HepG2 (cell line): ENCODE data around the gene CFAP300. TPM values are rescaled to one million over a fixed set of nuclear protein-coding genes. Genes with fewer than 3 reads are reported as not detected.

ENCODE experiments used
- ARID2 ChIP-seq: sonication (generic); formaldehyde crosslinking; IDR thresholded peaks from 2 replicates; pipeline ENCODE4 v1.8.1; 2022; ENCODE audit warnings: mild to moderate bottlenecking, missing genetic modification reagents, borderline replicate concordance
- CTCF ChIP-seq: sonication (generic); formaldehyde crosslinking; IDR thresholded peaks from 2 replicates; pipeline ENCODE4 v1.5.0; 2020; ENCODE audit warnings: mild to moderate bottlenecking, missing genetic modification reagents, moderate library complexity
- ELF3 ChIP-seq: IDR thresholded peaks from 2 replicates; pipeline ENCODE4 v1.6.1; 2016; ENCODE audit warnings: missing genetic modification reagents, missing compliant biosample characterization
- MIER3 ChIP-seq: IDR thresholded peaks from 2 replicates; pipeline ENCODE4 v1.6.1; 2016; ENCODE audit warnings: missing compliant biosample characterization, borderline replicate concordance
- NFIB ChIP-seq: sonication (generic); formaldehyde crosslinking; IDR thresholded peaks from 2 replicates; pipeline ENCODE4 v1.9.0; 2021; ENCODE audit warnings: missing genetic modification reagents, mild to moderate bottlenecking, borderline replicate concordance
- PHF8 ChIP-seq: sonication (generic); formaldehyde crosslinking; IDR thresholded peaks from 2 replicates; pipeline ENCODE4 v1.5.0; 2020; ENCODE audit warnings: missing genetic modification reagents
- PITX1 ChIP-seq: sonication (generic); formaldehyde crosslinking; IDR thresholded peaks from 2 replicates; pipeline ENCODE4 v1.5.1; 2020; ENCODE audit warnings: mild to moderate bottlenecking, missing genetic modification reagents
- ZBTB4 ChIP-seq: sonication (generic); formaldehyde crosslinking; IDR thresholded peaks from 2 replicates; pipeline ENCODE4 v1.4.0; 2020; ENCODE audit warnings: missing genetic modification reagents, mild to moderate bottlenecking, borderline replicate concordance
- ZNF263 ChIP-seq: sonication (generic); formaldehyde crosslinking; IDR thresholded peaks from 2 replicates; pipeline ENCODE4 v1.4.0; 2020; ENCODE audit warnings: missing genetic modification reagents
- ZNF431 ChIP-seq: sonication (generic); formaldehyde crosslinking; IDR thresholded peaks from 2 replicates; pipeline ENCODE4 v1.9.0; 2022; ENCODE audit warnings: missing genetic modification reagents, low read depth, mild to moderate bottlenecking, borderline replicate concordance
- ZNF614 ChIP-seq: IDR thresholded peaks from 2 replicates; pipeline ENCODE4 v1.6.1; 2018; ENCODE audit warnings: missing biosample characterization, missing genetic modification reagents, inconsistent platforms, borderline replicate concordance
- ZNF766 ChIP-seq: sonication (generic); formaldehyde crosslinking; IDR thresholded peaks from 2 replicates; pipeline ENCODE4 v1.5.0; 2020; ENCODE audit warnings: missing genetic modification reagents, borderline replicate concordance
- polyA plus RNA-seq, 8 experiments: library from polyadenylated mRNA; depleted of rRNA in 3 of 8; stranded (reverse) in 7 of 8; unstranded in 1 of 8; fragments of >200 nt; fragmentation: Illumina TruSeq in 4 of 8; extraction: Trizol in 4 of 8; gene quantifications; 2 replicates each; pipeline versions ENCODE4 v1.2.1 to v1.2.3, GENCODE V29; 2011 to 2016; ENCODE audit warnings: low read depth in 4 of 8, missing spikeins in 1 of 8, mixed read lengths in 1 of 8; ENCODE audit not compliant: insufficient read depth in 1 of 8
- total RNA-seq, 5 experiments: library from RNA; depleted of rRNA; stranded (reverse); fragments of >200 nt; fragmentation: Illumina TruSeq; extraction: Trizol; gene quantifications; 2 replicates each; pipeline ENCODE4 v1.2.3, GENCODE V29; 2016; ENCODE audit warnings: low read depth in 1 of 5
- TF ChIP-seq, protein P1 (sequence below): sonication (generic); formaldehyde crosslinking; IDR thresholded peaks from 2 replicates; pipeline ENCODE4 v1.4.0; 2020; ENCODE audit warnings: mild to moderate bottlenecking, missing genetic modification reagents, borderline replicate concordance
- TF ChIP-seq, protein P2 (sequence below): sonication (generic); formaldehyde crosslinking; IDR thresholded peaks from 2 replicates; pipeline ENCODE4 v1.9.0; 2021; ENCODE audit warnings: missing genetic modification reagents, borderline replicate concordance

The CFAP300 gene
- total and polyA plus RNA-seq, 2 of the 13 experiments (the other 11 are each of a cell fraction or from before 2014, with no cell fraction given) = not detected

DNA sequence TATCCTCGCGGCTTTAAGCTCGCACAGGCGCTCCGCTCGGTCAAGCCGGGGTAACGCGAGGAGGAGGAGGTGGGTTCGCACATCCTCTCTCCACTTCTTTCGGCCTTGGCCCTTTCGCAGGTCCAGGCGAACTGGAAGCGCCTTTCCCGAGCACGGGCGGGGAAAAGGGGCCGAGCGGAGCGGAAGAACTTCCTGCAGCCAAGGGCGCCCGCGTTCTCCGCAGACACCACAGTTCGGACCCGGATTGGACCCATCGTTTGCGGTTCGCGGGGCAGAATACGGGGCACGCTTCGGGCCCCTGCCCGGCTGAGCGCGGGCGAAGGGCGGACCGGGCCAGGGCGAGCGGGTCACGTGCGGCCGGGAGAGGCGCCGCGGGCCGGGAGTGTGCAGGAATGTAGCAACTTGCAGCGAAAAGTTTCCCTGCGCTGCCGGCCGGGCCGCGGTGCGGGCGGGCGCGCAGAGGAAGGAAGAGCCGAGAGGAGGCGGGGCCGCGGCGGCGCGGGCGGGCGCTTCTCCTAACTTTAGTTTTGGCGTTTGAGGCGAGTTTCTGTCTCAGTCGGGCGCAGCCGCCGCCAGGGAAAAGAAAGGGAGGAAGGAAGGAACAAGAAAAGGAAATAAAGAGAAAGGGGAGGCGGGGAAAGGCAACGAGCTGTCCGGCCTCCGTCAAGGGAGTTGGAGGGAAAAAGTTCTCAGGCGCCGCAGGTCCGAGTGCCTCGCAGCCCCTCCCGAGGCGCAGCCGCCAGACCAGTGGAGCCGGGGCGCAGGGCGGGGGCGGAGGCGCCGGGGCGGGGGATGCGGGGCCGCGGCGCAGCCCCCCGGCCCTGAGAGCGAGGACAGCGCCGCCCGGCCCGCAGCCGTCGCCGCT lies 62.9 kb downstream of the CFAP300 start, which contains the start of gene YAP1 (continued):
- TF ChIP-seq PHF8 (CRISPR knock-in tag) (peak; percentile 86), PITX1 (CRISPR knock-in tag) (0 out of 2 replicates have a peak, but pooled peaks have one; percentile 30), MIER3 (peak; percentile 52; the same call in 1 of the 2 replicates), ZNF431 (CRISPR knock-in tag) (no peak), ELF3 (CRISPR knock-in tag) (peak; percentile 73; the same call in 1 of the 2 replicates), ZNF766 (CRISPR knock-in tag) (peak; percentile 88), ZNF614 (CRISPR knock-in tag) (peak; percentile 61; the same call in 1 of the 2 replicates), ARID2 (CRISPR knock-in tag) (peak; percentile 91; the same call in 1 of the 2 replicates), ZBTB4 (CRISPR knock-in tag) (peak; percentile 76; the same call in 1 of the 2 replicates), CTCF (CRISPR knock-in tag) (peak; percentile 20), ZNF263 (CRISPR knock-in tag) (peak; percentile 49; the same call in 1 of the 2 replicates), NFIB (CRISPR knock-in tag) (no peak)
- TF ChIP-seq, protein P1, sequence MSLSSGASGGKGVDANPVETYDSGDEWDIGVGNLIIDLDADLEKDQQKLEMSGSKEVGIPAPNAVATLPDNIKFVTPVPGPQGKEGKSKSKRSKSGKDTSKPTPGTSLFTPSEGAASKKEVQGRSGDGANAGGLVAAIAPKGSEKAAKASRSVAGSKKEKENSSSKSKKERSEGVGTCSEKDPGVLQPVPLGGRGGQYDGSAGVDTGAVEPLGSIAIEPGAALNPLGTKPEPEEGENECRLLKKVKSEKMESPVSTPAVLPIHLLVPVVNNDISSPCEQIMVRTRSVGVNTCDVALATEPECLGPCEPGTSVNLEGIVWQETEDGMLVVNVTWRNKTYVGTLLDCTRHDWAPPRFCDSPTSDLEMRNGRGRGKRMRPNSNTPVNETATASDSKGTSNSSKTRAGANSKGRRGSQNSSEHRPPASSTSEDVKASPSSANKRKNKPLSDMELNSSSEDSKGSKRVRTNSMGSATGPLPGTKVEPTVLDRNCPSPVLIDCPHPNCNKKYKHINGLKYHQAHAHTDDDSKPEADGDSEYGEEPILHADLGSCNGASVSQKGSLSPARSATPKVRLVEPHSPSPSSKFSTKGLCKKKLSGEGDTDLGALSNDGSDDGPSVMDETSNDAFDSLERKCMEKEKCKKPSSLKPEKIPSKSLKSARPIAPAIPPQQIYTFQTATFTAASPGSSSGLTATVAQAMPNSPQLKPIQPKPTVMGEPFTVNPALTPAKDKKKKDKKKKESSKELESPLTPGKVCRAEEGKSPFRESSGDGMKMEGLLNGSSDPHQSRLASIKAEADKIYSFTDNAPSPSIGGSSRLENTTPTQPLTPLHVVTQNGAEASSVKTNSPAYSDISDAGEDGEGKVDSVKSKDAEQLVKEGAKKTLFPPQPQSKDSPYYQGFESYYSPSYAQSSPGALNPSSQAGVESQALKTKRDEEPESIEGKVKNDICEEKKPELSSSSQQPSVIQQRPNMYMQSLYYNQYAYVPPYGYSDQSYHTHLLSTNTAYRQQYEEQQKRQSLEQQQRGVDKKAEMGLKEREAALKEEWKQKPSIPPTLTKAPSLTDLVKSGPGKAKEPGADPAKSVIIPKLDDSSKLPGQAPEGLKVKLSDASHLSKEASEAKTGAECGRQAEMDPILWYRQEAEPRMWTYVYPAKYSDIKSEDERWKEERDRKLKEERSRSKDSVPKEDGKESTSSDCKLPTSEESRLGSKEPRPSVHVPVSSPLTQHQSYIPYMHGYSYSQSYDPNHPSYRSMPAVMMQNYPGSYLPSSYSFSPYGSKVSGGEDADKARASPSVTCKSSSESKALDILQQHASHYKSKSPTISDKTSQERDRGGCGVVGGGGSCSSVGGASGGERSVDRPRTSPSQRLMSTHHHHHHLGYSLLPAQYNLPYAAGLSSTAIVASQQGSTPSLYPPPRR (CRISPR knock-in tag) = peak; percentile 65; the same call in 1 of the 2 replicates
- TF ChIP-seq, protein P2, sequence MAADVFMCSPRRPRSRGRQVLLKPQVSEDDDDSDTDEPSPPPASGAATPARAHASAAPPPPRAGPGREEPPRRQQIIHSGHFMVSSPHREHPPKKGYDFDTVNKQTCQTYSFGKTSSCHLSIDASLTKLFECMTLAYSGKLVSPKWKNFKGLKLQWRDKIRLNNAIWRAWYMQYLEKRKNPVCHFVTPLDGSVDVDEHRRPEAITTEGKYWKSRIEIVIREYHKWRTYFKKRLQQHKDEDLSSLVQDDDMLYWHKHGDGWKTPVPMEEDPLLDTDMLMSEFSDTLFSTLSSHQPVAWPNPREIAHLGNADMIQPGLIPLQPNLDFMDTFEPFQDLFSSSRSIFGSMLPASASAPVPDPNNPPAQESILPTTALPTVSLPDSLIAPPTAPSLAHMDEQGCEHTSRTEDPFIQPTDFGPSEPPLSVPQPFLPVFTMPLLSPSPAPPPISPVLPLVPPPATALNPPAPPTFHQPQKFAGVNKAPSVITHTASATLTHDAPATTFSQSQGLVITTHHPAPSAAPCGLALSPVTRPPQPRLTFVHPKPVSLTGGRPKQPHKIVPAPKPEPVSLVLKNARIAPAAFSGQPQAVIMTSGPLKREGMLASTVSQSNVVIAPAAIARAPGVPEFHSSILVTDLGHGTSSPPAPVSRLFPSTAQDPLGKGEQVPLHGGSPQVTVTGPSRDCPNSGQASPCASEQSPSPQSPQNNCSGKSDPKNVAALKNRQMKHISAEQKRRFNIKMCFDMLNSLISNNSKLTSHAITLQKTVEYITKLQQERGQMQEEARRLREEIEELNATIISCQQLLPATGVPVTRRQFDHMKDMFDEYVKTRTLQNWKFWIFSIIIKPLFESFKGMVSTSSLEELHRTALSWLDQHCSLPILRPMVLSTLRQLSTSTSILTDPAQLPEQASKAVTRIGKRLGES = peak; percentile 77; the same call in 1 of the 2 replicates
